Mesothelial cell of epicardium (in vitro differentiated cells): ENCODE data around the gene TTC38. TPM values are rescaled to one million over a fixed set of nuclear protein-coding genes. Genes with fewer than 3 reads are reported as not detected.
A peak's percentile ranks its signal among the peaks of the same experiment; 100 is the strongest.

Experiments
- DNase-seq, 2 experiments: peaks; one replicate each; pipeline ENCODE4 v3.0.0; 2021; ENCODE audit warnings: low spot score in 2 of 2; ENCODE audit not compliant: unreplicated experiment in 2 of 2
- H3K27ac Mint-ChIP-seq: 2 replicates; pipeline ENCODE4 v1.8.0; 2021; ENCODE audit warnings: mixed read lengths
- H3K27me3 Mint-ChIP-seq: 2 replicates; pipeline ENCODE4 v1.8.0; 2021; ENCODE audit warnings: low read depth, mixed read lengths
- H3K36me3 Mint-ChIP-seq: 2 replicates; pipeline ENCODE4 v1.8.0; 2021; ENCODE audit warnings: mixed read lengths
- H3K4me1 Mint-ChIP-seq: 2 replicates; pipeline ENCODE4 v1.8.0; 2021; ENCODE audit warnings: mixed read lengths
- H3K4me3 Mint-ChIP-seq: 2 replicates; pipeline ENCODE4 v1.8.0; 2021; ENCODE audit warnings: mild to moderate bottlenecking, moderate library complexity, mixed read lengths
- H3K9me3 Mint-ChIP-seq: 2 replicates; pipeline ENCODE4 v1.8.0; 2021; ENCODE audit warnings: mixed read lengths
- CTCF ChIP-seq: fragments of 200-600 bp; sonication (generic); IDR thresholded peaks from one replicate; pipeline ENCODE4 v1.5.0; 2021; ENCODE audit warnings: antibody characterized with exemption; ENCODE audit not compliant: unreplicated experiment
- total RNA-seq: library from RNA; stranded (reverse); gene quantifications from 3 replicates; pipeline ENCODE4 v1.2.1, GENCODE V29; 2021

TTC38 gene
- total RNA-seq, 1 donor from 2014 or later = 30.3 TPM

- peaks cover 4% of the 10 kb centered on the region for H3K36me3 Mint-ChIP-seq
- peaks cover 14% of the 10 kb centered on the region for H3K27me3 Mint-ChIP-seq
- H3K27ac Mint-ChIP-seq = peak overlapping the region; percentile 4
- peak overlapping the region; percentile 41 for H3K4me3 Mint-ChIP-seq
- no peak for TF ChIP-seq CTCF
- DNase-seq = no peak
- peaks cover 3% of the 10 kb centered on the region for H3K9me3 Mint-ChIP-seq
- H3K4me1 Mint-ChIP-seq = peaks cover 11% of the 10 kb centered on the region
Observed at GRCh38 chr22:46269564-46269963, 1.8 kb downstream of the TTC38 start.

- peaks cover 5% of the 10 kb centered on the region for H3K9me3 Mint-ChIP-seq
- TF ChIP-seq CTCF = no peak
- H3K27me3 Mint-ChIP-seq = no peaks in the 10 kb centered on the region
- H3K36me3 Mint-ChIP-seq = peaks cover 19% of the 10 kb centered on the region
- H3K4me3 Mint-ChIP-seq = no peak overlapping the region
- H3K4me1 Mint-ChIP-seq = peaks cover 9% of the 10 kb centered on the region
- DNase-seq = no peak
- H3K27ac Mint-ChIP-seq = no peak overlapping the region
Observed at GRCh38 chr22:46272196-46272595, 4.4 kb downstream of the TTC38 start.

GRCh38 chr22:46272762-46273431, 5.1 kb downstream of the TTC38 start:
- H3K4me1 Mint-ChIP-seq = peaks cover 4% of the 10 kb centered on the region
- H3K27ac Mint-ChIP-seq = no peak overlapping the region
- peaks cover 23% of the 10 kb centered on the region for H3K36me3 Mint-ChIP-seq
- H3K27me3 Mint-ChIP-seq = no peaks in the 10 kb centered on the region
- no peak overlapping the region for H3K4me3 Mint-ChIP-seq
- no peak for DNase-seq
- peaks cover 5% of the 10 kb centered on the region for H3K9me3 Mint-ChIP-seq
- no peak for TF ChIP-seq CTCF

- Mint-ChIP-seq H3K36me3 (peaks cover 29% of the 10 kb centered on the region), H3K4me3 (no peak overlapping the region), H3K4me1 (no peaks in the 10 kb centered on the region), H3K9me3 (peaks cover 5% of the 10 kb centered on the region), H3K27ac (no peak overlapping the region), H3K27me3 (no peaks in the 10 kb centered on the region)
- no peak for TF ChIP-seq CTCF
- no peak for DNase-seq
Observed at GRCh38 chr22:46273432-46274148, 5.8 kb downstream of the TTC38 start.

- no peak for TF ChIP-seq CTCF
- DNase-seq = no peak
- no peak overlapping the region for H3K4me3 Mint-ChIP-seq
- no peak overlapping the region for H3K27ac Mint-ChIP-seq
- H3K27me3 Mint-ChIP-seq = no peaks in the 10 kb centered on the region
- no peaks in the 10 kb centered on the region for H3K4me1 Mint-ChIP-seq
- H3K9me3 Mint-ChIP-seq = peaks cover 5% of the 10 kb centered on the region
- peaks cover 32% of the 10 kb centered on the region for H3K36me3 Mint-ChIP-seq
Observed at GRCh38 chr22:46274381-46274780, 6.6 kb downstream of the TTC38 start.
